ENCODE data around the gene PCDH8.

Gene PCDH8

DNA sequence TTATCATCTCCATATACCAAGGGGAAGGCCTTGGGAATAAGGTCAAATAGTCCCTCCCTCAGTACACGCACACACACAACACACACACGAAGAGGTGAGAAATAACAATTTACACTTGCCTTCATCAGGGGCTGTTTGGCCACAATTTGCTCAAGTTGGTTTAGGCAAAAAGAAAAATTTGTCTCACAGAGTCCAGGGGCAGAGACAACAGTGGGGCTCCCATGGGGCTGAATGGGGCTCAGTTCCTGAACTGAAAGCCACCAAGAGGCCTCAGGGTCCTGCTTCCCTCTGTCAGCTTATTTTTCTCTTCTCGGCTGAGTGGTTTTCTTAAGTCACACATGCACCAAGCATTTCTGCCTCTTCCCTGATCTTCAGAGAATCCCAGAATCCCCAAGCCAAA is 35.5 kb downstream of the PCDH8 start:
- DNase-seq (ENCODE audit: low read depth in 2 of 2) = no peak

DNA sequence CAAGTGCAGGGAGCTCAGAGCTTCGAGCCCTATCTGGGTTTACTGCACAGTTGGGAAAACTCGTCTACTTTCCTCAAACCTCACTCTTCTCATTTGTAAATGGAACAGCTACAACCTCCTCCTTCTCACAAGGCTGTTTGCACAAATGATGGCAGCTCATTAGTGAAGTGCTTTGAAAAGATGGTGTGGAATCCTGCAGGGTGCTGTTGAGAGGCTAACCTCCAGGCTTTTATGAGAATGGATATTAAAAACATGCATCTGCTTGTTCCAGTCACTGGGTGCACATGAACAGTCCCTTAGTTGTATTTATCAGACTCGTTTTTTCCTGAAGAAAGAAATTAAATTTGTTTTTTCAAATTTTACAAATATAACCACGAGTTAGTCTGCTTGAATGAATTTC is 36.6 kb downstream of the PCDH8 start:
- no peak for DNase-seq (ENCODE audit: low read depth in 2 of 2)

DNA sequence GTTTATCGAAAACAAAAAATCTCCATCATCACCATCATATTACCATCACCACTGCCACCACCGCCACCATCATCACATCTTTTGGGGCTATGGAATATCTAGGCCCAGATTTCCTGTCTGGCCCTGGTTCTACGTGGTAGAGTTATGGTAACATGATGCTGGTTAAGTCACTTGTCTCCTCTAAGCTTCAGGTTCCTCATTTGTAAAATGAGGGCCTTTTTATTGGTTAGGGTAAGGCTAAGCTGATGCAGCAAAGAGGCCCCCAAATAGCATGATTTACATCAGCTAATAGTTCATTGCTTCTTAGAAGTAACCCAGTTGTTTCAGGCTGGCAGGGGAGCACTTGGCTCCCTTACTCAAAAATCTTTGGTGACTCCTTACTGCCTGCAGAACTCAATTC is 37.9 kb downstream of the PCDH8 start:
- DNase-seq (ENCODE audit: low read depth in 2 of 2) = no peak

DNA sequence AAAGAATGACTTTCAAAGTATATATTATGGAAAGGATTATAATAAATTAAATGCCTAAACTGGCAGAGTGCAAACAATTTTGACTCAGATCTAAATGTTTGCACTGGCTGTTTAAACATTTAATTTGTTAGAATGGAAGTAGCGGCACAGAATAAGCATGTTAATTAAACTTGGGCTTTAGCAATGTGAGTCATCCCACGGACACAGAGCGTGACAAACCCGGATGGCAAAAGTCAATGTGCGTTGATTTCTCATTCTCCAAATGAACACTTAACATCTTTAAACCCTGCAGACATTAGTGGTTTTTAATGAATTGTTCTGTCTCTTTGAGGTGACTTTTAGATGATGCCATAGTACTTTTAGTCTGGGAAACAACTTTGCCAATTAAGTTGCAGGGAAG is 38.4 kb downstream of the PCDH8 start:
- DNase-seq (ENCODE audit: low read depth in 2 of 2) = no peak

DNA sequence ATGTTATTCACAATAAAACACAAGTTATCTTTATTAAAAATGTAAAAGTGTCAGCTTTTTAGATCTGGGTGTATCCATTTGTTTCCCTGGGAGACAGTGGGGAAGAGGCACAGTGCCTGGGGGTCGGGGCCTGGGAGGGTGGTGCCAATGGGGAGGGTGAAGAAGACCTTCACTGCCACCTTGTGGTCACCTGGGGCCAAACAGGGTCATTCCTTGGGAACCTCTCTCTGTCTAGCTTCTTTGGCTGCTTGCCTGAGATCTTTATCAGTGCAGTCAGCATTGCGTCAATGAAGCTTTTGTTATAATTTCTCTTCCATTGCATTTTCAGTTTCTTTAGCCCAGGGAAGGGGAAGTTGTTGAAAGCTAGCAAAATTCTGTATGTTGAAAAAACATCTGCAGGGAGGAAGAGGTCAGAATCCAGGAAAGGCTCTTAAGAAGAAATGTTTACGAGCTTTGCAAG is 39.1 kb downstream of the PCDH8 start:
- DNase-seq (ENCODE audit: low read depth in 2 of 2) = no peak

DNA sequence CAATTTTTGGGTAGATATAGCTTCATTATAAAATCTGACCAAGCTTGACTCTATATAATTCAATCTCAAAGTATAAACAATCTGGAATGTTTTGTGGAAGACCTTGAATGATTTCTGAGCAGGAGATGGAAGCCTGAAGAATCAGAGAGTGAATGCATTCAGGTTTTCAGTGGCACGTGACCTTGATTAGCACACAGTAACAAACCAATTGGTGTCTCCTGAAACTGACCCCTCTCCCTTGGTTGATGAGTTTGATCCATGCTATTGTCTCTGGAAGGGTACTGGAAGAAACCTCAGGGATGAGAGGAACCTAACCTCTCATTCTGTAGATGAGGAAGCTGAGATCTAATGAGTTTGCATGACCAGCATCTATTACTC is 39.6 kb downstream of the PCDH8 start:
- DNase-seq (ENCODE audit: low read depth in 2 of 2) = no peak

DNA sequence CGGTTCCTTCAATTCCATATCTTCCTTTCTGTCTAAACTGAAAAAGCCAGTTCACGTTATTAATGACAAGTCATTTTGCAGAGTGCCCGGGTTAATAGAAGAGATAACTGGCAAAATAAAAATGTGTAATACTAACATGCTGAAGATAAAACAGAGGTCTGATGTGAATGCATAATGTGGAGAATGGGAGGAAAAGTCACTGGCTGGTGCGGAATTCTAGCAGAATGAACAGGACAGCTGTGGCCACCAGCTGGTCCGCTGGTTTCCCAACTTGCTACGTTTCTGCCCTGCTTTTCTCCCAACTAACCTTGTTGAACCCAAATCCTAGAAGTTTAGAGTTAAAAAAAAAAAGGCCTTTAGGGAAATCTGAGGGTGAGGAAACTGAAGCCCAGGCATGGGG is 42.4 kb downstream of the PCDH8 start:
- no peak for DNase-seq (ENCODE audit: low read depth in 2 of 2)

DNA sequence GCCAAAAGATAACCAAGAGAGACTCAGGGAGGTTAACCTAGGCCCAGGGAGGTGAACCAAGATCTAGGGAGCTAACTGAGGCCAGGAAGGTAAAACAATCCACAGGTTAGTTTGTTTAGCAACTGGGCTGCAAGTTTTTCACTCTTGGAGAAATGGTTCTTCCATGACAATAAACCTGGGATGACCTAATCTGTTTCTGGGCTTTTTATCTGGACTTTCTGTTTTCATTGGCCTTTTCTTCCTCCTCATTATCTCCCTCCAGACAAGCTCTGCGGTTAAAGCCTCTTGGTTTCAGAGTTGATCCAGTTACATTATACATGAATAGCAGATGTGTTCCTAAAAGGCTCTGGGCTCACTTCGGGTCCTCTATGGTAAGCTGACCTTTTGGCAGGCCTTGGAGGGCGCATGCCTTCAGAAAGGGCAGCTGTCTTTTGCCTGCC is 44.2 kb downstream of the PCDH8 start:
- no peak for DNase-seq (ENCODE audit: low read depth in 2 of 2)

DNA sequence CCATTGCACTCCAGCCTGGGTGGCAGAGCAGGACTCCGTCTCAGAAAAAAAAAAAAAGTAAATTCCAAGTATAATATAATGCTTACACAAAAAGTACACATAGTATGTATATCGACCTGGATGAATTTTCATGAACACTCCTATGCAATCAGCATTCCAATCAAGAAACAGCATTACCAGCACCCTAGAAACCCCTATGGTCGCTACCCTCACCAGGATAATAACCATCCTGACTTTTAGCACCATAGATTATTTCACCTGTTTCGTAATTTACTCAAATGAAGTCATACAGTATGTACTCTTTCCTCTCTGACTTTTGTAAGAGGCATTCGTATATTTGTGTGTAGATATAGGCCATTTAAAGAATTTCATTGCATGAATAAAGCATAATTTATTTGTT is 47.6 kb downstream of the PCDH8 start:
- no peak for DNase-seq (ENCODE audit: low read depth in 2 of 2)

DNA sequence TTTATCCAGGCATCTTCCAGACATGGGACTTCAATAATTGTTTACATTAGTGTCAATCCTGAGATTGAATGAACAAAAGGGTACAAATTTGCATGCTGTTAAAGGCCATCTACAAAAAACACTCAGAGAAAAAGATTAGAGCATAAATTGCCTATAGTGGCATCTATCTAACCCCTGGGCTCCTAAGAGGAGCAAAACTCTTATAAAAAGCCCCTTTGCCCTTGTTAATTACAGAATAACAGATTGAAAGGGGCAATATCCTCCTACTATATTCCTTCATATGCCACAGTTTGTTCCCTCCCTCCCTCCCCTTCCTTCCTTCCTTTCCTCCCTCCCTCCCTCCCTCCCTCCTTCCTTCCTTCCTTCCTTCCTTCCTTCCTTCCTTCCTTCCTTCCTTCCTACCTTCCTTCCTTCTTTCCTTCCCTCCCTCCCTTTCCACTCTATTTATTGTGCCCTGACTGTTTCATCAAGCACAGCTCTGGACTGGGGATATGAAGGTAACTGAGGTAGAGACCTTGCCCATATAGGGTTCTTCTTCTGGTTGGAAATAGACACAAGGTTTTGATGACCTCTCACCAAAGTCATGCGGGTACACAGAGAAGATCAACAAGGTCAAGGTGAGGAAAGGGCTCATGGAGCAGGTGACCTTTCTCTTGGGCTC is 49.5 kb downstream of the PCDH8 start:
- DNase-seq (ENCODE audit: low read depth in 2 of 2) = no peak

DNA sequence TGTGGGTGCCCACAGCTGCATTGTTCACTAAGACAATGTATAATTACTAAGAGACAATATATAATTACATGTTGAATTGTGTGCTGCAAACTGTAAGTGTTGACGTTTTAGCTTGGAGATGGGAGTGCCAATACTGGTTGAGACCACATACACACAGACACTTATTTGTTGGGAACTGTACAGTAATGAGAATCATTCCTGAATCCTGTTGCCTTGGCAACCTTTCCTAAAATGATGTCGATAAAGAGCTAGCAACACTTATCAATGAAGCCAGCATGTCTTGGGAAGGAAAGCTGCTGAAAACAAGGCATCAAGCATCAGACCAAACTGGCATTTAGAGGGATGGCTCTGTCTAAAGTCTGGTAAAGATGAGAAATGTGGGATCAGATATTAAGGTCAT is 51.3 kb downstream of the PCDH8 start:
- DNase-seq (ENCODE audit: low read depth in 2 of 2) = no peak

DNA sequence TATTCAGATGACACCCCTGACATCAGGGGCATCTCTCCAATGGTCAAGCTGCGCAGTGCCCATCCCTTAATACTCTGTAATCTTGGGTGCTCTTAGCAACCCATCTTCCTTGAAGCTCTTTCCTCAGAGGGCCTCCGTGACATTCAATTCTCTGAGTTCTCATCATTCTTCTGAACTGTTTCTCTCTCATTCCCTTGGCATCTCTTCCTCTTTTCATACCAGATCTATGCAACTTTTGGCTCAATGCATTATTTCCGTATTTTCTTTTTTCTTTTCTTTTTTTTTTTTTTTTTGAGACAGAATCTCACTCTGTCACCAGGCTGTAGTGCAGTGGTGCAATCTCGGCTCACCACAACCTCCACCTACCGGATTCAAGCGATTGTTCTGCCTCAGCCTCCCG is 53.9 kb downstream of the PCDH8 start:
- DNase-seq (ENCODE audit: low read depth in 2 of 2) = no peak

DNA sequence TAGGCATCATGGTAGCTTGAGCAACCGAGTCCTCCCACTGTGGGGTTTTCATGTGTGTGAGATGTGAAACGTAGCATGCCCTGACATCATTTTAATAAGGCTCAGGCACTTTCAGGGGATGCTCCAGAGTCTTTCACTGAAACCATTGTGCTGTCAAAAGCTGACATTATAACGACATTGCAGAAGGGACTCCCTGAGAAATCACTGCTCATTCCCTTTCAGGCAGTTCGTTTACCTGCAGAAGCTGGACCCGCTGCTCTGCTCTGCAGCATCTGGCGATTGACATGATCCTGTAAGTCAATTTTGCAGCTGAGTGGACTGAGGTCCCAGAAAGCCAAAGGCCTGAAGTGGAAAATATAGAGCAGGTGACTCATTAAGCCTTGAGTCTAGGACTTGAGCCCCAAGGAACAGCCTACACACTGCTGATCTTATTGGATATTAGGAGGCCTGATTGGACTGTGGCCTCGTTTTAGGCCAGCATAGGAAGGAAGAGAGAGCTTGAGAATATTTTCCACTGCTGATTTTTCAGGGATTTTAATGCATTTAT is 54.9 kb downstream of the PCDH8 start:
- no peak for DNase-seq (ENCODE audit: low read depth in 2 of 2)
